KMS-11 (cell line): ENCODE measurements around the gene PRMT5.

Experiments used
- H2AFZ ChIP-seq: fragments of 200-600 bp; sonication (generic); 2 replicates; pipeline ENCODE4 v1.6.1; 2016; ENCODE audit warnings: antibody characterized with exemption, mixed run types, low read depth
- H3K27ac ChIP-seq: fragments of 200-600 bp; sonication (generic); 2 replicates; pipeline ENCODE4 v1.6.1; 2016; ENCODE audit warnings: mild to moderate bottlenecking, mixed run types
- H3K27me3 ChIP-seq: fragments of 200-600 bp; sonication (generic); 2 replicates; pipeline ENCODE4 v1.6.1; 2017; ENCODE audit warnings: mild to moderate bottlenecking, low read depth, mixed run types, moderate library complexity; ENCODE audit not compliant: insufficient read depth
- H3K36me3 ChIP-seq: fragments of 200-600 bp; sonication (generic); 2 replicates; pipeline ENCODE4 v1.6.1; 2017; ENCODE audit warnings: mild to moderate bottlenecking, mixed run types; ENCODE audit not compliant: insufficient read depth
- H3K4me1 ChIP-seq: fragments of 200-600 bp; sonication (generic); 2 replicates; pipeline ENCODE4 v1.6.1; 2016; ENCODE audit warnings: mild to moderate bottlenecking, low read depth, mixed run types; ENCODE audit not compliant: poor library complexity, severe bottlenecking
- H3K4me2 ChIP-seq: fragments of 200-600 bp; sonication (generic); 2 replicates; pipeline ENCODE4 v1.7.0; 2016; ENCODE audit warnings: mild to moderate bottlenecking, mixed run types
- H3K4me3 ChIP-seq: fragments of 200-600 bp; sonication (generic); IDR thresholded peaks from 2 replicates; pipeline ENCODE4 v1.6.1; 2017; ENCODE audit warnings: low read depth, low read length, mixed read lengths; ENCODE audit not compliant: insufficient read depth
- H3K79me2 ChIP-seq: fragments of 200-600 bp; sonication (generic); 2 replicates; pipeline ENCODE4 v1.6.1; 2016; ENCODE audit warnings: low read depth, mixed run types; ENCODE audit not compliant: insufficient read depth
- H3K9ac ChIP-seq: fragments of 200-600 bp; sonication (generic); 2 replicates; pipeline ENCODE4 v1.6.1; 2016; ENCODE audit warnings: mild to moderate bottlenecking, mixed run types
- H4K20me1 ChIP-seq: fragments of 200-600 bp; sonication (generic); 2 replicates; pipeline ENCODE4 v1.6.1; 2016; ENCODE audit warnings: mild to moderate bottlenecking, mixed run types; ENCODE audit not compliant: insufficient read depth
- CTCF ChIP-seq: fragments of 200-600 bp; sonication (generic); conservative IDR thresholded peaks from 2 replicates; pipeline ENCODE4 v1.6.1; 2017; ENCODE audit warnings: low read depth, mild to moderate bottlenecking, antibody characterized with exemption, low read length, moderate library complexity, mixed read lengths

Gene PRMT5

DNA sequence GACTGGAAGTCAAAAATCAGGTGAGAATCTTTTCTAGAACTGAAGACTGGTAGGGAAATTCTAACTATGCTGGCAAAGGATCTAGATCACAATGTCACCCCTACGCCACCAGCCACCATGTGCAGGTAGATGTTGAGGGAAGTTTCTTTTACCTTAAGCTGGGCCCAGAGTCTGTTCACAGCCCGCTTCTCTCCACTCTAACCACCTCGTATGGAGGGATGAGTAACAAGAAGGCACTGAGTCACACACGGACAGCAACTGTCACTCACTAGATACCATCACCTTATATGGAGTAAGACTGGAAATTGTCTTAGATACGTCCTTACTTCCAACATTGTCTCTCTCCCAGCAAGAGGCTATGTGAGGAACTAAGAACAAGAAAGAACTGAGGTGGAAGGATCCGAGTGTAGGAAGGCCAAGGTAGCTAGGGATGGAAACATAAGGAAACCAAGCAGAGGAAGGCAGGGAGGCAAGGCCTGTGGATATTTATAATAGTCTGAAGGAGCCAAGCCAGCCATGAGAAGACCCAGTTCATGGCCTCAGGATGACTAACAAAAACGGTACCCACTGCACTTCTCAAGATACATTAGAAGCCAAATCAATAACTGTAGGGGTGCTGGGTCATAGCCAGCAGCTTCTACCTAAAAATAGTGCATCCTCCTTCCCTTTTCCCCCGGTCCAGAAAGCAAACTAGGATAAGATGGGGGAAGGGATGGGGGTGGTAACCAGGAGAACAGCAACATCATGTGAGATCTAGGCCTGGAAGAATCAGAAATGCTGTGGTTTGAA is 30.7 kb downstream of the PRMT5 start:
- Histone ChIP-seq H3K9ac (no peak overlapping the region), H4K20me1 (no peaks in the 10 kb centered on the region), H3K27me3 (no peaks in the 10 kb centered on the region), H3K4me1 (peaks cover 11% of the 10 kb centered on the region), H3K4me3 (no peak overlapping the region), H3K27ac (no peak overlapping the region), H2AFZ (no peak overlapping the region), H3K36me3 (no peaks in the 10 kb centered on the region), H3K4me2 (no peak overlapping the region), H3K79me2 (no peaks in the 10 kb centered on the region)
- TF ChIP-seq CTCF: no peak

GRCh38 chr14:22897357-22897756 is 31.8 kb downstream of the PRMT5 start:
- no peaks in the 10 kb centered on the region for H3K79me2 ChIP-seq
- no peak for TF ChIP-seq CTCF
- H3K9ac ChIP-seq: no peak overlapping the region
- no peak overlapping the region for H3K4me3 ChIP-seq
- no peaks in the 10 kb centered on the region for H3K27me3 ChIP-seq
- no peak overlapping the region for H2AFZ ChIP-seq
- H4K20me1 ChIP-seq: no peaks in the 10 kb centered on the region
- no peak overlapping the region for H3K4me2 ChIP-seq
- peaks cover 11% of the 10 kb centered on the region for H3K4me1 ChIP-seq
- no peaks in the 10 kb centered on the region for H3K36me3 ChIP-seq
- no peak overlapping the region for H3K27ac ChIP-seq

- Histone ChIP-seq H3K4me2 (no peak overlapping the region), H2AFZ (no peak overlapping the region), H3K27me3 (no peaks in the 10 kb centered on the region), H3K9ac (no peak overlapping the region), H3K36me3 (no peaks in the 10 kb centered on the region), H3K4me1 (peaks cover 11% of the 10 kb centered on the region), H3K4me3 (no peak overlapping the region), H4K20me1 (no peaks in the 10 kb centered on the region), H3K79me2 (no peaks in the 10 kb centered on the region), H3K27ac (no peak overlapping the region)
- no peak for TF ChIP-seq CTCF
These were observed 32.4 kb downstream of the PRMT5 start for GRCh38 chr14:22896760-22897159.

- TF ChIP-seq CTCF: no peak
- H3K4me2 ChIP-seq: no peak overlapping the region
- no peak overlapping the region for H3K9ac ChIP-seq
- H3K27ac ChIP-seq: no peak overlapping the region
- H2AFZ ChIP-seq: no peak overlapping the region
- H3K79me2 ChIP-seq: no peaks in the 10 kb centered on the region
- no peaks in the 10 kb centered on the region for H3K36me3 ChIP-seq
- no peak overlapping the region for H3K4me3 ChIP-seq
- no peaks in the 10 kb centered on the region for H3K27me3 ChIP-seq
- no peaks in the 10 kb centered on the region for H4K20me1 ChIP-seq
- peaks cover 11% of the 10 kb centered on the region for H3K4me1 ChIP-seq
These were observed 32.8 kb downstream of the PRMT5 start for GRCh38 chr14:22896356-22896755.
